Measurements from ENCODE around the gene PDGFB. TPM values are rescaled to one million over a fixed set of nuclear protein-coding genes. Genes with fewer than 3 reads are reported as not detected.

PDGFB gene
- total and polyA plus RNA-seq, 8 donors = 16.0 to 28.2 (median 23.3) TPM

DNA sequence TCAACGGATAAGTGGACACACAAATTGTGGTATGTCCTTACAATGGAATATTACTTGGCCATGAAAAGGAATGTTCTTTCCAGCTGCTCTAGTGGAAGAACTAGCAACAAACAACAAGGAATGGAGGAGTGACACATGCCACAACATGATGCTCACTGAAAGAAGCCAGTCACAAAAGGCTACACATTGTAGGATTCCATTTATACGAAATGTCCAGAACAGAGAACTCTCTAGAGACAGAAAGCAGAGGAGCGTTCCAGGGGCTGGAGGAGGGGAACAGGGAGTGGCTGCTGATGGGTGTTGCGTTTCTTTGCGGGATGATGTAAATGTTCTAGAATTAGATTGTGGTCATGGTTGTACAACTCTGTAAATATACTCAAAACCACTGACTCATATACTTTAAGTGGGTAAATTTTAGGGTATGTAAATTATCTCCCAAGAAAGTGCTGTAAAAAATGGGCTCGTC is 32.4 kb upstream of the PDGFB start:
- Histone ChIP-seq H3K4me3 (no peak overlapping the region), H3K4me1 (peaks cover 0 to 43% of the 10 kb centered on the region in 2 donors), H3K27ac (peak overlapping the region in 1 of 2 donors; percentile 42), H3K9me3 (peaks cover 0 to 4% of the 10 kb centered on the region in 2 donors), H3K27me3 (peaks cover 0 to 22% of the 10 kb centered on the region in 2 donors), H3K36me3 (no peaks in the 10 kb centered on the region)
- DNase-seq (no peak), ATAC-seq (peak; percentile 84)
- TF ChIP-seq, protein P1, sequence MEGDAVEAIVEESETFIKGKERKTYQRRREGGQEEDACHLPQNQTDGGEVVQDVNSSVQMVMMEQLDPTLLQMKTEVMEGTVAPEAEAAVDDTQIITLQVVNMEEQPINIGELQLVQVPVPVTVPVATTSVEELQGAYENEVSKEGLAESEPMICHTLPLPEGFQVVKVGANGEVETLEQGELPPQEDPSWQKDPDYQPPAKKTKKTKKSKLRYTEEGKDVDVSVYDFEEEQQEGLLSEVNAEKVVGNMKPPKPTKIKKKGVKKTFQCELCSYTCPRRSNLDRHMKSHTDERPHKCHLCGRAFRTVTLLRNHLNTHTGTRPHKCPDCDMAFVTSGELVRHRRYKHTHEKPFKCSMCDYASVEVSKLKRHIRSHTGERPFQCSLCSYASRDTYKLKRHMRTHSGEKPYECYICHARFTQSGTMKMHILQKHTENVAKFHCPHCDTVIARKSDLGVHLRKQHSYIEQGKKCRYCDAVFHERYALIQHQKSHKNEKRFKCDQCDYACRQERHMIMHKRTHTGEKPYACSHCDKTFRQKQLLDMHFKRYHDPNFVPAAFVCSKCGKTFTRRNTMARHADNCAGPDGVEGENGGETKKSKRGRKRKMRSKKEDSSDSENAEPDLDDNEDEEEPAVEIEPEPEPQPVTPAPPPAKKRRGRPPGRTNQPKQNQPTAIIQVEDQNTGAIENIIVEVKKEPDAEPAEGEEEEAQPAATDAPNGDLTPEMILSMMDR (IDR thresholded peaks at IDR 0.05) = no peak
- intact Hi-C loops (cut with DNase I) = no loop called here

DNA sequence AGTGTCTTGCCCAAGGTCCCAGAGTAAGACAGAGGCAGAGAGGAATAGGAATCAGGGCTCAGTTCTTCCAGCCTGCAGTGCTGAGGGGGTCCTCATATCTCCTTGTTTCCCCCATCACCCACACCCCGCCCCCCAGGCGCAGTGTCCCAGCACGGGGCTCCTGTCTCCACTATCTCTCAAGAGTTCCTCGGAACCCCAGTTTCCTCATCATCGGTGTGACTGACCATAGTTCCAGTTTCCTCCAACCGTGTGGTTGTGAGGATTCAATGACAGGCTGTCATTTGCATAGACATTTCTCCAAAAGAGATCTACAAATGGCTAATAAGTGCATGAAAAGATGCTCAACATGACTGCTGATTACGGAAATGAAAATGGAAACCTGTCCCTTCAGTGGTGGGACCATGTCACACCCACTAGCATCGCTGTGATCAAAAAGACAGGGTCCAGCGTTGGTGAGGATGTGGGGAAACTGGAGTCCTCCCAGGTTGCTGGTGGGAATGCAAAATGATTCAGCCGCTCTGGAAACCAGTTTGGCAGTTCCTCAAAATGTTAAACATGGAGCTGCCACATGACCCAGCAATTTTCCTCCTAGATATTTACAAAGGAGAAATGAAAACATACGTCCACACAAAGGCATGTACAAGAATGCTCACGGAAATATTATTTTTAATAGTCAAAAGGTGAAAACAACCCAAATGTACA is 31.8 kb upstream of the PDGFB start:
- ATAC-seq (no peak), DNase-seq (no peak)
- Histone ChIP-seq H3K27ac (peak overlapping the region in 1 of 2 donors; percentile 42), H3K36me3 (no peaks in the 10 kb centered on the region), H3K4me3 (no peak overlapping the region), H3K9me3 (peaks cover 0 to 4% of the 10 kb centered on the region in 2 donors), H3K27me3 (peaks cover 0 to 22% of the 10 kb centered on the region in 2 donors), H3K4me1 (peaks cover 0 to 37% of the 10 kb centered on the region in 2 donors)
- TF ChIP-seq, protein P1 (IDR thresholded peaks at IDR 0.05) = no peak
- intact Hi-C loops (cut with DNase I) = no loop called here

DNA sequence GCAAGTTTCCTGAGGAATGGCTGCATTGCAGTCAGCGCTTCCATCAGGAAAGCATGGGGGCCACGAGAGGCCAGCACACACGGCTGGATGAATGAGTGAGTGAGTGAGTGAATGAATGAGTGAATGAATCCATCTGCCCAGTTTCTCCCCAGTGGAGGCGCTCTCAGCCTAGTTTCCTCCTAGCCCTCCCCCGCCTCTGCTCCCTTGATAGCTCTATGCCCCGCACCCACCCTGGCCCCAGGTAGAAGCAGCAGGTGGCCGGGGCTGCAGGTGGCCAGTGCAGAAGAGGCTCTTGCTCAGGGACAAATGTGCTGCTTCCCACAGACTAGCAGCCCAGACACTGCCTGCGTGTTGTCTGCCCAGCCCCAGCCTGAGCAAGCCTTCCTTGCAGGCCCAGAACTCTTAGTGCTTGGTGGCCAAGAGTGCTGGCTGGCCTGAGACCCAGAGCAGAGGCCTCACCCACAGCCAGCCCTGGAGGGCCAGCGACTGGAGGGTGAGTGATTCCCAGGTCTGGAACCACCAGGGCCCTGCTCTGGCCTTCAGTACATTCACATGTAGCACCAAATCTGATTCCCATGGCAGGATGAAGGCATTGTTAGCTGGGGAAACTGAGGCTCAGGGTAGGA is 31.1 kb upstream of the PDGFB start:
- no peak overlapping the region for H3K27ac ChIP-seq
- no peak overlapping the region for H3K4me3 ChIP-seq
- no peak for DNase-seq
- peaks cover 0 to 22% of the 10 kb centered on the region in 2 donors for H3K27me3 ChIP-seq
- H3K9me3 ChIP-seq = peaks cover 0 to 4% of the 10 kb centered on the region in 2 donors
- no peaks in the 10 kb centered on the region for H3K36me3 ChIP-seq
- TF ChIP-seq, protein P1 (IDR thresholded peaks at IDR 0.05) = no peak
- intact Hi-C loops (cut with DNase I) = no loop called here
- no peak for ATAC-seq
- H3K4me1 ChIP-seq = peaks cover 0 to 30% of the 10 kb centered on the region in 2 donors

DNA sequence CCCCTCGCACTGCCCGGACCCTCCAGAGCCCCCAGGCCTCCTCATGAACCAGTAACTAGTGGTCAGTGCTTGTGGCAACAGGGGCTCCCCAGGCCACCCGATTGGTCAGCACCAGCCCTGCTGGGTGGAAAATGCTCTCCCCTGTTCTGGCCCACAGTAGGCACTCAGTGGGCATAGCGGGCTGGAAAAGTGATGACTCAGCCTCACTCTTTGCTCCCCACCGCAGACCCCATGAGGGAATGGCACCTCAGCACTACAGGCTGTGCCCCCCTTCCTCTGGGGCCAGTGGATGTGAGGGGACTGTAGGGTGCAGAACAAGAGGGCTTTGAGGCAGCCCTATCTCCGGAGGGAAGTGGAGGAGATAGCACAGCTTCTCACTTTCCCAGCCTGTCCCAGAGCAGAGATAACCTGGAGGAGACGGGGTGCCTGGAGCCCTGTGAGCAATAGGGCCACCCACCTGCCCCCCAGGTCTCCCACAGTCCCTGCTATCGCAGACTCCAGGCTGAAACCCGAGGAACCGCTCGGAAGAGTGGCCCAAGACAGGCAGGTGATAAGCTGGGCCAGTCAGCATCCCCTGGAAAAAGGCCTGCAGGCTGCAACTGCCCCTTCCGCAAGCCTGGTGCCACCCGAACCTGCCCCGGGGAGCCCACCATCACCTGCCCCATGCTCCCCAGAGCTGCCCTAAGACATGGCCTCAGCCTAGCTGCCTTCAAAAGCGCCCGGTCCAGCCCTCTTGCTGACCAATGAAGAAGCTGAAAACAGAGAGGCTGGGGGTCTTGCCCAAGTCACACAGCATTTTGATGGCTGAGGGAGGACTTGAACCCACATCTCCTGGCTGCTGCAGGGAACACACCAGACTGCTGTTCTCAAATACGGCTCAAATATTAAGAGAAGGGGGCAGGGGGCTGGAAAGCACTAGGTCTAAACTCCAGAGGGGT is 29.4 kb upstream of the PDGFB start:
- no peak for ATAC-seq
- DNase-seq = no peak
- intact Hi-C loops (cut with DNase I) = no loop called here
- Histone ChIP-seq H3K4me3 (no peak overlapping the region), H3K27me3 (peaks cover 0 to 12% of the 10 kb centered on the region in 2 donors), H3K27ac (no peak overlapping the region), H3K36me3 (no peaks in the 10 kb centered on the region), H3K9me3 (peaks cover 0 to 4% of the 10 kb centered on the region in 2 donors), H3K4me1 (peaks cover 0 to 27% of the 10 kb centered on the region in 2 donors)
- TF ChIP-seq, protein P1 (IDR thresholded peaks at IDR 0.05) = no peak
